Kasumi-1 (cell line): ENCODE data around the gene CCDC88B.

Experiments
- DNase-seq, 2 experiments: peaks; one replicate each; lab custom pipeline; 2025; lab: John Stamatoyannopoulos, UW

Gene CCDC88B

GRCh38 chr11:64339754-64340408 is at the start of gene CCDC88B:
TSS of gene CCDC88B (plus strand) at chr11:64340204. CDS start at chr11:64340267, 63 bp downstream.
- DNase-seq, result peak; percentile 58 to 68

GRCh38 chr11:64290352-64291261 is 49.4 kb upstream of the CCDC88B start:
- no peak for DNase-seq

GRCh38 chr11:64291262-64291751 is 48.7 kb upstream of the CCDC88B start, which contains the start of gene KCNK4:
TSS of gene KCNK4 (plus strand) at chr11:64291302. CDS start at chr11:64293019, 1,717 bp downstream.
- DNase-seq, result no peak

GRCh38 chr11:64291752-64292459 is 48.1 kb upstream of the CCDC88B start:
- DNase-seq, result no peak

- no peak for DNase-seq
These were observed 47.3 kb upstream of the CCDC88B start for GRCh38 chr11:64292460-64293254.

GRCh38 chr11:64294774-64295173 is 45.2 kb upstream of the CCDC88B start:
- DNase-seq, result no peak

- DNase-seq, result no peak
These were observed 44.2 kb upstream of the CCDC88B start for GRCh38 chr11:64295760-64296159.

- no peak for DNase-seq
These were observed 43.8 kb upstream of the CCDC88B start for GRCh38 chr11:64296236-64296635.

GRCh38 chr11:64296830-64297698 is 42.9 kb upstream of the CCDC88B start:
- no peak for DNase-seq

- no peak for DNase-seq
These were observed 42.2 kb upstream of the CCDC88B start for GRCh38 chr11:64297699-64298358.

GRCh38 chr11:64298966-64299846 is 40.8 kb upstream of the CCDC88B start:
- DNase-seq, result no peak

- DNase-seq, result no peak
These were observed 40.0 kb upstream of the CCDC88B start, which contains the start of gene CATSPERZ for GRCh38 chr11:64299847-64300648. TSS of gene CATSPERZ (plus strand) at chr11:64300358. CDS start at chr11:64300411, 53 bp downstream.

- DNase-seq, result no peak
These were observed 36.6 kb upstream of the CCDC88B start for GRCh38 chr11:64303109-64304031.

- DNase-seq, result no peak
These were observed 36.0 kb upstream of the CCDC88B start for GRCh38 chr11:64304032-64304315.

GRCh38 chr11:64304316-64305072 is 35.5 kb upstream of the CCDC88B start:
- DNase-seq, result peak; percentile 92 to 97

- peak; percentile 99 for DNase-seq
These were observed 34.8 kb upstream of the CCDC88B start, which contains the start of gene ESRRA for GRCh38 chr11:64305075-64305690. TSS of gene ESRRA (plus strand) at chr11:64305524. CDS start at chr11:64307180, 1,656 bp downstream.
